ENCODE data around the gene ACTA1. TPM values are rescaled to one million over a fixed set of nuclear protein-coding genes. Genes with fewer than 3 reads are reported as not detected.
"Not testable (repeated sequence)": the region's sequence is repeated elsewhere in the genome, so short reads cannot be mapped to it uniquely, and the experiment has no call there.

Gene ACTA1
- total RNA-seq, 1 donor from 2014 or later = 19.0 TPM

DNA sequence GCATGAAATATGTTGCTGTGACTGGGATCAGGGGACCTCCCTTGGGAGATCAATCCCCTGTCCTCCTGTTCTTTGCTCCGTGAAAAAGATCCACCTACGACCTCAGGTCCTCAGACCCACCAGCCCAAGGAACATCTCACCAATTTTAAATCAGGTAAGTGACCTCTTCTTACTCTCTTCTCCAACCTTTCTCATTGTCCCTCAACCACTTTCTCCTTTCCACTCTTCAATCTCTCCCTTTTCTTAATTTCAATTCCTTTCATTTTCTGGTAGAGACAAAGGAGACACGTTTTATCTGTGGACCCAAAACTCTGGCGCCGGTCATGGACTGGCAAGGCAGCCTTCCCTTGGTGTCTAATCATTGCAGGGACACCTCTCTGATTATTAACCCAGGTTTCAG, 21.1 kb downstream of the ACTA1 start:
- not testable (repeated sequence) for H3K9me3 Mint-ChIP-seq (ENCODE audit: unreplicated experiment); H3K4me3 Mint-ChIP-seq (ENCODE audit: unreplicated experiment); H3K4me2 ChIP-seq (ENCODE audit: low read length); H3K4me1 ChIP-seq (ENCODE audit: insufficient read depth, low read length); H3K36me3 Mint-ChIP-seq (ENCODE audit: low read depth, unreplicated experiment); H2AFZ ChIP-seq (ENCODE audit: low read depth, low read length); H3K27ac ChIP-seq (ENCODE audit: low read depth, low read length); H3K36me3 ChIP-seq (ENCODE audit: insufficient read depth, low read length); H3K4me3 ChIP-seq (ENCODE audit: insufficient read depth, low read depth, low read length); H4K20me1 ChIP-seq (ENCODE audit: insufficient read depth, low read length); DNase-seq (ENCODE audit: low read depth); H3K9me3 ChIP-seq (ENCODE audit: insufficient read depth, low read depth, low read length); H3K79me2 ChIP-seq (ENCODE audit: insufficient read depth, low read length); H3K27ac Mint-ChIP-seq (ENCODE audit: unreplicated experiment); FAIRE-seq; H3K9ac ChIP-seq (ENCODE audit: low read length); H3K27me3 Mint-ChIP-seq (ENCODE audit: low read depth, unreplicated experiment)
- peaks cover 28% of the 10 kb centered on the region for H3K4me1 Mint-ChIP-seq (ENCODE audit: low read depth, unreplicated experiment)
- peaks cover 19% of the 10 kb centered on the region for H3K27me3 ChIP-seq (ENCODE audit: insufficient read depth, low read length)

DNA sequence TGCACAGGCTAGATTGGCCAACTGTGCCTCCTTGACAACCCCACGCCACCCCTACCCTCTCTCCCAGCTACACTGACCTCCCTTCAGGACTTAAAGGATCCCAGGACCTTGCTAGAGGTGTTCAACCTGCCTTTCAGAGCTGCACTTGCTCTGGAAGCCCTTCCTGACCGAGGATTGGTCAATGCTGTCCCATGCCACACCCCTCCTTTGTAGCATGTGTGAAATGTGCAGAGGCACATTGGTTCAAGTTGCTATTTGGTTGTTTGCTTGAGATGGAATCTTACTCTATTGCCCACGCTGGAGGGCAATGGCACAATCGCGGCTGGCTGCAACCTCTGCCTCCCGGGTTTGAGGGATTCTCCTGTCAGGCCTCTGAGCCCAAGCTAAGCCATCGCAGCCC, 21.8 kb downstream of the ACTA1 start:
- TF ChIP-seq, protein P1, sequence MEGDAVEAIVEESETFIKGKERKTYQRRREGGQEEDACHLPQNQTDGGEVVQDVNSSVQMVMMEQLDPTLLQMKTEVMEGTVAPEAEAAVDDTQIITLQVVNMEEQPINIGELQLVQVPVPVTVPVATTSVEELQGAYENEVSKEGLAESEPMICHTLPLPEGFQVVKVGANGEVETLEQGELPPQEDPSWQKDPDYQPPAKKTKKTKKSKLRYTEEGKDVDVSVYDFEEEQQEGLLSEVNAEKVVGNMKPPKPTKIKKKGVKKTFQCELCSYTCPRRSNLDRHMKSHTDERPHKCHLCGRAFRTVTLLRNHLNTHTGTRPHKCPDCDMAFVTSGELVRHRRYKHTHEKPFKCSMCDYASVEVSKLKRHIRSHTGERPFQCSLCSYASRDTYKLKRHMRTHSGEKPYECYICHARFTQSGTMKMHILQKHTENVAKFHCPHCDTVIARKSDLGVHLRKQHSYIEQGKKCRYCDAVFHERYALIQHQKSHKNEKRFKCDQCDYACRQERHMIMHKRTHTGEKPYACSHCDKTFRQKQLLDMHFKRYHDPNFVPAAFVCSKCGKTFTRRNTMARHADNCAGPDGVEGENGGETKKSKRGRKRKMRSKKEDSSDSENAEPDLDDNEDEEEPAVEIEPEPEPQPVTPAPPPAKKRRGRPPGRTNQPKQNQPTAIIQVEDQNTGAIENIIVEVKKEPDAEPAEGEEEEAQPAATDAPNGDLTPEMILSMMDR (IDR thresholded peaks at IDR 0.05; ENCODE audit: insufficient read depth, low read depth, low read length) = no peak
- TF ChIP-seq EZH2 (IDR thresholded peaks at IDR 0.05; ENCODE audit: insufficient read depth, low read length) = no peak
- Mint-ChIP-seq H3K36me3 (ENCODE audit: low read depth, unreplicated experiment) (no peaks in the 10 kb centered on the region), H3K4me3 (ENCODE audit: unreplicated experiment) (no peak overlapping the region), H3K27ac (ENCODE audit: unreplicated experiment) (no peak overlapping the region), H3K27me3 (ENCODE audit: low read depth, unreplicated experiment) (peaks cover 6% of the 10 kb centered on the region), H3K4me1 (ENCODE audit: low read depth, unreplicated experiment) (peaks cover 31% of the 10 kb centered on the region), H3K9me3 (ENCODE audit: unreplicated experiment) (peaks cover 4% of the 10 kb centered on the region)
- Histone ChIP-seq H4K20me1 (ENCODE audit: insufficient read depth, low read length) (no peaks in the 10 kb centered on the region), H3K79me2 (ENCODE audit: insufficient read depth, low read length) (no peaks in the 10 kb centered on the region), H2AFZ (ENCODE audit: low read depth, low read length) (no peak overlapping the region), H3K36me3 (ENCODE audit: insufficient read depth, low read length) (no peaks in the 10 kb centered on the region), H3K4me2 (ENCODE audit: low read length) (no peak overlapping the region), H3K27ac (ENCODE audit: low read depth, low read length) (no peak overlapping the region), H3K27me3 (ENCODE audit: insufficient read depth, low read length) (peaks cover 27% of the 10 kb centered on the region), H3K9ac (ENCODE audit: low read length) (no peak overlapping the region), H3K4me1 (ENCODE audit: insufficient read depth, low read length) (peaks cover 8% of the 10 kb centered on the region), H3K9me3 (ENCODE audit: insufficient read depth, low read depth, low read length) (no peaks in the 10 kb centered on the region), H3K4me3 (ENCODE audit: insufficient read depth, low read depth, low read length) (no peak overlapping the region)
- FAIRE-seq (no peak), DNase-seq (ENCODE audit: low read depth) (no peak)

DNA sequence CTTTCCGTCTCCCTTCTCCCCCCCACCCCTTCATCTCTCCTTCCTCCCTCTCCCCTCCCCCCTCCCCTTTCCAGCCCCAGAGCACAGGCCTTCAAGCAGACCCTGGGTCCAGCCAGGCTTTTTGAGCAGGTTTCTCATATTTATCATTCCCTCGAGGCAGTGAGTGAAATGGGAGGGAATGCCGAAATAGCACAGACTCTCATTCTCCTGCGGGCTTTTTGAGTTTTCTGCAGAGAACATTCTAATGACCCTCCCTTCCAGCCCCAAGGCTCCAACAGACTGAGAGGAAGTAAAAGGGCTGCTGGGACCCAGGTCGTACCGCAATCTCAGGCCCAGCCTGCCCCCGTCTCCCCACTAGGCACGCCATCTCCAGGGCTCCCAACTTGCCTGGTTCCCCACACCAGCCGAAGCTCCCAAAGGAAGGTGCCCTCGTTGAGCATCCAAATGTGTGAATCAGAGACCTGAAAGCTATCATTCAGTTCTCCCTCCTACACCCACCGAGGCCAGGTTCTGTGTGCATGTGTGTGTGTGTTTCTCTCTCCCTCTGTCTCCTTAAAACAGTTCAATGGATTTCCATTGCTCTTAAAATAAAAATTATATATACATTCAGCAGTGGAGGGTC, 22.3 kb downstream of the ACTA1 start:
- Histone ChIP-seq H3K4me1 (ENCODE audit: insufficient read depth, low read length) (peaks cover 9% of the 10 kb centered on the region), H4K20me1 (ENCODE audit: insufficient read depth, low read length) (no peaks in the 10 kb centered on the region), H3K79me2 (ENCODE audit: insufficient read depth, low read length) (no peaks in the 10 kb centered on the region), H3K9ac (ENCODE audit: low read length) (no peak overlapping the region), H3K36me3 (ENCODE audit: insufficient read depth, low read length) (no peaks in the 10 kb centered on the region), H3K27me3 (ENCODE audit: insufficient read depth, low read length) (peaks cover 31% of the 10 kb centered on the region), H3K4me3 (ENCODE audit: insufficient read depth, low read depth, low read length) (no peak overlapping the region), H3K9me3 (ENCODE audit: insufficient read depth, low read depth, low read length) (no peaks in the 10 kb centered on the region), H3K4me2 (ENCODE audit: low read length) (no peak overlapping the region), H2AFZ (ENCODE audit: low read depth, low read length) (no peak overlapping the region), H3K27ac (ENCODE audit: low read depth, low read length) (no peak overlapping the region)
- peaks cover 4% of the 10 kb centered on the region for H3K9me3 Mint-ChIP-seq (ENCODE audit: unreplicated experiment)
- no peak for TF ChIP-seq EZH2 (IDR thresholded peaks at IDR 0.05; ENCODE audit: insufficient read depth, low read length)
- TF ChIP-seq, protein P1 (IDR thresholded peaks at IDR 0.05; ENCODE audit: insufficient read depth, low read depth, low read length) = no peak
- FAIRE-seq (no peak), DNase-seq (ENCODE audit: low read depth) (no peak)
- H3K4me1 Mint-ChIP-seq (ENCODE audit: low read depth, unreplicated experiment) = peaks cover 36% of the 10 kb centered on the region
- H3K27me3 Mint-ChIP-seq (ENCODE audit: low read depth, unreplicated experiment) = peaks cover 8% of the 10 kb centered on the region
- H3K27ac Mint-ChIP-seq (ENCODE audit: unreplicated experiment) = no peak overlapping the region
- no peak overlapping the region for H3K4me3 Mint-ChIP-seq (ENCODE audit: unreplicated experiment)
- no peaks in the 10 kb centered on the region for H3K36me3 Mint-ChIP-seq (ENCODE audit: low read depth, unreplicated experiment)

All from astrocyte (in vitro differentiated cells and primary cell).